Vagina (tissue), 2 donors: Measurements from ENCODE around the gene TSPYL4.

ENCODE experiments used
- POLR2AphosphoS5 ChIP-seq, 2 donors: sonication (generic); formaldehyde crosslinking; IDR thresholded peaks; one replicate each; pipeline ENCODE4 v1.9.0; 2017; ENCODE audit warnings: antibody characterized with exemption in 2 of 2, mild to moderate bottlenecking in 2 of 2, low read depth in 1 of 2; ENCODE audit not compliant: insufficient read depth in 1 of 2
- TF ChIP-seq, protein P1 (sequence below), 3 experiments: fragments of 450-650 bp in 2 of 3; fragments of 200-600 bp in 1 of 3; sonication (generic) in 1 of 3; IDR thresholded peaks; one replicate each; pipeline ENCODE4 v1.5.1; 2017 to 2019; ENCODE audit warnings: antibody characterized with exemption in 3 of 3, mild to moderate bottlenecking in 2 of 3, moderate library complexity in 2 of 3

DNA sequence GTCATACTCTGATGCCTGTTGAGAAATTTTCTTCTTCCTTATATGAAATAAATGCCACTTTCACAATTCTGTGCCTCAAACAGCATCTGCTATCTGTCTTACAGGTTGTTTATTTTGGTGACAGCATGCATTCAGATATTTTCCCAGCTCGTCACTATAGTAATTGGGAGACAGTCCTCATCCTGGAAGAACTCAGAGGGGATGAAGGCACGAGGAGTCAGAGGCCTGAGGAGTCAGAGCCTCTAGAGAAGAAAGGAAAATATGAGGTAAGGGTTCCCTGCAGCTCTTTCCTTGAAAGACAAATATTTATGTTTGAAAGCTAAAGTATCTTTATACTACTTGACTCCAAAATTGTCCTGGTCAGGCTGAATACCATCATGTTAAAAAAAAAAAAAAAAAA, 15.8 kb downstream of the TSPYL4 start:
- TF ChIP-seq, protein P1, sequence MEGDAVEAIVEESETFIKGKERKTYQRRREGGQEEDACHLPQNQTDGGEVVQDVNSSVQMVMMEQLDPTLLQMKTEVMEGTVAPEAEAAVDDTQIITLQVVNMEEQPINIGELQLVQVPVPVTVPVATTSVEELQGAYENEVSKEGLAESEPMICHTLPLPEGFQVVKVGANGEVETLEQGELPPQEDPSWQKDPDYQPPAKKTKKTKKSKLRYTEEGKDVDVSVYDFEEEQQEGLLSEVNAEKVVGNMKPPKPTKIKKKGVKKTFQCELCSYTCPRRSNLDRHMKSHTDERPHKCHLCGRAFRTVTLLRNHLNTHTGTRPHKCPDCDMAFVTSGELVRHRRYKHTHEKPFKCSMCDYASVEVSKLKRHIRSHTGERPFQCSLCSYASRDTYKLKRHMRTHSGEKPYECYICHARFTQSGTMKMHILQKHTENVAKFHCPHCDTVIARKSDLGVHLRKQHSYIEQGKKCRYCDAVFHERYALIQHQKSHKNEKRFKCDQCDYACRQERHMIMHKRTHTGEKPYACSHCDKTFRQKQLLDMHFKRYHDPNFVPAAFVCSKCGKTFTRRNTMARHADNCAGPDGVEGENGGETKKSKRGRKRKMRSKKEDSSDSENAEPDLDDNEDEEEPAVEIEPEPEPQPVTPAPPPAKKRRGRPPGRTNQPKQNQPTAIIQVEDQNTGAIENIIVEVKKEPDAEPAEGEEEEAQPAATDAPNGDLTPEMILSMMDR (IDR thresholded peaks at IDR 0.05), result no peak
- TF ChIP-seq POLR2AphosphoS5 (IDR thresholded peaks at IDR 0.05; ENCODE audit: insufficient read depth in 1 of 2, low read depth in 1 of 2), result no peak
